ENCODE data around the gene KCNQ1.

KCNQ1 gene

DNA sequence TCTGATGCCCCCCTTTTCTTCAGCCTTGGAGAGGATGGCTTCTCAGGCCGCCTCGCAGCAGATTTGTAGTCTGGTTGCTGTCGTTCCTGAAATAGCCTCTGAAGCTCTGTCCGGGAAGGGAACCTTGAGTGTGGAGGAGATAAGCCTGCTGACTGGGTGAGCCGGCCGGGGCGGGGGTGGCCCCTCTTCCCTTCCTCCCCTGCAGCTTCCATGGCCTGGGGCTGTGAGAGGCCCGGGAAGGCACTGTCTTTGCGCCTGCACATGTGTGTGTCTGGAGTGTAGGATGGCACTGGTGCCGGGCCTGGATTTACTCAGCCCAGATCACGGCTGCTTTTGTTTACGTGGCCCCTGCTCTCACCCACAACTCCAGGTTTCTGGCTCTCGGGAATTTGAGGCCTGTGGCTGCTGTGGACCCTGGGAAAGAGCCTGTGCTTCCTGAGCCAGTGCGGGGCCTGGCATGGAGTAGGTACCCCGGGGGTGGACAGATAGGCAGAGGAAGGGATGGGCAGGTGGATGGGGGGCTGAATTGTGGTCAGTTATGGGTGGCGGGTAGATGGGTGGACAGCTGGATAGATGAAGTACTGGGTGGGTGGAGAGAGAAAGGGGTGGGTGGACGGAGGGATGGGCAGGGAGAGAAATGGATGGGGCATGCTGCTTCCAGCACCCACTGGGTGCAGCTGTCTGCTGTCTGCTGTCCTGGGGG, 16.6 kb downstream of the KCNQ1 start:
- no peak for FAIRE-seq

- no peak for FAIRE-seq
These were observed 17.2 kb downstream of the KCNQ1 start for GRCh38 chr11:2461956-2462542.

DNA sequence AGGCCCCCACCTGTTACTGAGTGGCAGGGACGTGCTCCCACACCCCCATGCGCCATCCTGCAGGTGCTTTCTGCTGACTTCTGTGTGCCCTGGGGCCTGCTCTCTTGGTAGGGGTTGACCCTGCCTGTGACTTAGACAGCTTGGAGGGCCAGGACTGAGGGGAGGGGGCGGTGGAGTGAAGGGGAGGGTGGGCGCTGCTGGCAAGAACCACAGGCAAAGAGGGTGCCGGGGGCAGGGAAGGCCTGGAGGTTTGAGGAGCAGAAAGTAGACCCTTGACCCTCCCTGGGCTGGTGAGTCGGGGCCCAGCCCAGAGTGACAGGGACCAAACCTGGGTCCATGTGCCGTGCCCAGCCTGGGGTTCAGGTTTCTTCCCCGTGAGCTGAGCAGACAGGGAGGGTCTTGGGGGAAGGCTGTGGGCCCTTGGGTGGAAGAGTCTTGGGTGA, 17.8 kb downstream of the KCNQ1 start:
- FAIRE-seq, result no peak

DNA sequence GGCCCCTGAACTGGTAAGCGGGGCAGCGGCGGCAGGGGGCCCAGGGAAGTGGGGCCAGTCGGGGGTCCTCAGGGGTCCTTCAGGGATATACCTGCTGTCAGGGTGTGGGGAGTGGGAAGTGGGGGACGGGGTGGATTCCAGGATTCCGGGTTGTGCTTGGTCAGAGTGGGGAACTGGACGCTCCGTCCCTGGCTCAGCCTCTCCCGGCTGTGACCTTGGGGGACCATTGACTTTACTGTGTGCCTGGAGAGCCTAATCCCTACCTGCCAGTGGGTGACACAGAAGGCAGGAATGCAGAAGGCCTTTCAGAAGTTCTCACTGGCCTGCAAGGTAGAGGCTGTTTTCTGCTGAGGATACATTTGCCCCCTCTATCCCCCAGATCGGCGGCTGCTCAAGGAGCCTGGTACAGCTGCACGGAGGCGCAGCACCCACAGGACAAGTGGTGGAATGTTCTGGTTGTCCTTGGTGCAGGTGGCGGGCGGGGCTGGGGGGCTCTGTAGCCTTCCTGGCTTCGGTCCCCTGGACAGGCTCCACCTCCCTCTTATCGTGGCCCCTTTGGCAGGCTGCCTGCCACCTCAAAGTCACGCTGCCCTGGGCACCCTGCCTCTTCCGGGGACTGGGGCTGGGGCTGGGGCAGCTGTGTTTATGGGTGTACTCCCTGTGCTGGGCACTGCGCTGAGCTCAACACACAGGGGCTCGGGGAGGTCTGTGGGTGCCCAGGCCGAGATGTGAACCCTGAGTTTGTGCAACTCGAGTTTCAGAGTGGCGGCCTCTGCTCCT, 18.4 kb downstream of the KCNQ1 start:
- no peak for FAIRE-seq

DNA sequence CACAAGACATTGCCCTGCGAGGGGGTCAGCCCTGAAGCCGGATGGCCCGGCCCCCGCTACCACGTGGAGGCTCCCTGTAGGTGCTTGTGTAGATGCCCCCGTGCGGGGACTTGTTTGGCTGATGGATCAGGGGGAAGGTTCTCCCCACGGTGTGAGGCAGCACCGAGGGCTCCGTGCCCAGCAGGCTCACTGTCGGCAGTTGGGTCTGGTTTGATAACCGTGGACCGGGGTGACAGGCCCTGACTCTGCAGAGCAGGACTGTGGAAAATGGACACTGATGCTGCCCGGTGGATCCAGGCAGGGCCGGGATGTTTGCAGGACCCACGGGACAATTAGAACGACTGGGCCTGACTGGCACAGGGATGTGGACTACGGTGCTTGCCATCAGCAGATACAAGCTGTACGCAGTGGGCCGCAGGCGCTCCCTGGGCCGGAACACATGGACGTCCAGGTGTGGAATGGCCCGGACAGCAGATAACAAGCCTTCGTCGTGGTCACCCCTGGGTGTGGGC, 19.0 kb downstream of the KCNQ1 start:
- no peak for FAIRE-seq

GRCh38 chr11:2464451-2465165, 19.8 kb downstream of the KCNQ1 start:
- no peak for FAIRE-seq

DNA sequence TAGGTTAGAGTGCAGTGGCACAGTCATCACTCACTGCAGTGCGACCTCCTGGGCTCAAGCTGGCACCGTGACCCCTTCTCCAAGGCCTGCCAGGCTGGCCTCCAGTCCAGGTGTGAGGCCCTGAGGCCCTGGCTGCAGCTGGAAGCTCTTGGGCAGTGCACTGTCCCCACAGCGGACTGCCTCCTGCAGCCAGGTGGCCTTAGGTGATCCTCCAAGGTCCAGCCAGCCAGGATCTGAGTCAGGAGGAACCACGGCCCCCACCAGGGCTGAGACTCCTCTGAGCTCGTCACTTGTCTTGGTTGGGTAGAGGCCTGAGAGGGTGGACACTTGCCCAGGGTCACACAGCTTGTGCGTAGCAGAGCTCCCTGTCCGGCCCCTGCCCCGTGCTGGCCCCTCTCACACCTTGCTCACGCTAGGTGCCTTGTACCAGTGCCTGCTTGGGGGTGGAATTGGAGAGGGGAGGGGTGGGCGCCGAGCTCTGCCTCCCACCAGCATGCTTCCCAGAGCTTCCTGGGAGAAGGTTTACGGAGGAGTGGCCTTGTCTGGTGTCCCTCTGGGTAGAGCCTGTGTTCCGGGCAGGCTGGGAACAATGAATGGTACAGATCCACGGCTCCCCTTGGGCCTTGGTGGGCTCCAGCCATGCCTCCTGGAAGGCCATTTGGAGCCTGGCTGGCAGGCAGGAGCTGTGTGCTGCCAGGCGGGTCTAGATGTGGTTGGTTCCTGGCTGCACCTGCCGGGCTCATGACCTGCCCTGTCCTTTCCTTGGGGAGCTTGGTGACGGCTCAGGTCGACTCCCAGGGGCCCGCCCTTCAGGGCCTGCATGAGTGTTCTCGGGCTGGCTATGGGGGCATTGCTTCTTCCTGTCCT, 20.6 kb downstream of the KCNQ1 start:
- FAIRE-seq, result no peak

GRCh38 chr11:2466069-2466801, 21.4 kb downstream of the KCNQ1 start:
- no peak for FAIRE-seq

GRCh38 chr11:2466869-2467694, 22.3 kb downstream of the KCNQ1 start:
- no peak for FAIRE-seq

GRCh38 chr11:2467695-2468055, 22.9 kb downstream of the KCNQ1 start:
- no peak for FAIRE-seq

- FAIRE-seq, result no peak
These were observed 23.8 kb downstream of the KCNQ1 start for GRCh38 chr11:2468363-2469235.

- FAIRE-seq, result no peak
These were observed 25.7 kb downstream of the KCNQ1 start for GRCh38 chr11:2470495-2470894.

DNA sequence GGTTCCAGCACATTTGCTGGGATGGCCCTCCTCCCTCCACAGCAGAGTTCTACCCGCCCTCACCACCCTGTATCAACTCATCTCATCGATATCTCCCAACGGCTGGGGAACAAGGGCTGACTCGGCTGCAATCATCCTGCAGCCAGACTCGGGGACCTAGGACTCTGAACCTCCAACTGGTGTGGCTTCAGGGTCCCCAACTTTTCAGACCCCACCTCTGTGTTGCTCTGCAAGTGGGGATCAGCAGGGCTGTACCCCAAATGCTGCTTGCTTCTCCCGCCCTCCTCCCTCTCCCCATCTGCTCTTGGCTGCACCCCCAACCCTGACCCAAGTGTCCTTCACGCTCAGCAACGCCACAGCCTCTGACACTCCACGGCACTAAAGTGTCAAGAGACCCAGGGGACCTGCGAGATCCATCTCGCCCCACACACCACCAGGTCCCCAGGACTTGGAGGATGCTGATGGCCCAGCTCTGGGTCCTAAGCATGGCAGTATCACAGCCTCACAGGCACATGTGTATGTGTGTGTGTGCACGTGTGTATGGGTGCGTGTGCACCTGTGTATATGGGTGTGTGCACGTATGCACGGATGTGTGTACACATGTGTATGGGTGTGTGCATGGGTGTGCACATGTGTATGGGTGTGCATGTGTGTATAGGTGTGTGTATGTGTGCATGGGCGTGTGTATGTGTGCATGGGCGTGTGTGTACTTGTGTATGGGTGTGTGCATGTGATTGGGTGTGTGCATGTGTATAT, 26.4 kb downstream of the KCNQ1 start:
- no peak for FAIRE-seq

DNA sequence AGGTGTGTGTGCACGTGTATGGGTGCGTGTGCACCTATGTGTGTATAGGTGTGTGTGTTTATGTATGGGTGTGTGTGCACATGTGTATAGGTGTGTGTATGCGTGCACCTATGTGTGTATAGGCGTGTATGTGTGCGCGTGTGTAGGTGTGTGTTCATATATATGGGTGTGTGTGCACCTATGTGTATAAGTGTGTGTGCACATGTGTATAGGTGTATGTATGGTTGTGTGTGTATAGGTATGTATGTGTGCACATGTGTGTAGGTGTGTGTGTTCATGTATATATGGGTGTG, 26.9 kb downstream of the KCNQ1 start:
- FAIRE-seq, result no peak

DNA sequence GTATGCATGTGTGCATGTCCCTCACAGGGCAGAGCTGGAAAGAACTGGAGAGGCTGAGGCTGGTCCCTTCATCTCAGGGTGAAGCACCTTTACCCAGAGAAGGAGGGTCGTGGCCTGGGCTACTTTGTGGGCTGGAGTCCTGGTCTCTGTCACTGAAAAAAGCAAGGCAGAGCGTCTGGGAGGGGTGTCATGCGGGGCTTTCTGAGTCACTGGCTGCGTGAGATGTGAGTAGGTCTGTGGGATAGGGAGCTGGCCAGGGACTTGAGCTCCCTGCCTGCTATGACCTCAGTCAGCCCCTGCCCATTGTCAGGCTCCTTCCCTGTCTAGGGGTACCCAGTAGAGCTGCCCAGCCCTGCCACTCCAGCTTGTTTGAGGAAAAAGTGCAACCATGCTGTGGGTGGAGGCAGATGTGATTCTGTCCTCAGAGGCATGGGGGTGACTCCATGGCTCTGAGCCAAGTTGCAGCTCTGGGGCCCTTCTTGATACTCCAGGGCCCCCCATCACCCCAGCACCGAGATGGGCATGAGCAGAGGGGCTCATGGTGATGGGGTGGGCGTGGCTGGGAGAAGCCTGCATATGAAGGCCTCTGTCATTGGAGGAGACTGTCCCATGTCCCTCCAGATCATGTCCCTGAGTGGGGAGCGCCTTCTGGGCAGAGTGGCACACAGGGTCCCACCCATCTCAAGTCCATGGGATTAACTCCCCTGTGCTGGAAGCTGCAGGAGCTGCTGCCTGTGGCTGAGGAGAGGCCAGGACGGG, 27.8 kb downstream of the KCNQ1 start:
- no peak for FAIRE-seq

- no peak for FAIRE-seq
These were observed 28.7 kb downstream of the KCNQ1 start for GRCh38 chr11:2473361-2474058.

DNA sequence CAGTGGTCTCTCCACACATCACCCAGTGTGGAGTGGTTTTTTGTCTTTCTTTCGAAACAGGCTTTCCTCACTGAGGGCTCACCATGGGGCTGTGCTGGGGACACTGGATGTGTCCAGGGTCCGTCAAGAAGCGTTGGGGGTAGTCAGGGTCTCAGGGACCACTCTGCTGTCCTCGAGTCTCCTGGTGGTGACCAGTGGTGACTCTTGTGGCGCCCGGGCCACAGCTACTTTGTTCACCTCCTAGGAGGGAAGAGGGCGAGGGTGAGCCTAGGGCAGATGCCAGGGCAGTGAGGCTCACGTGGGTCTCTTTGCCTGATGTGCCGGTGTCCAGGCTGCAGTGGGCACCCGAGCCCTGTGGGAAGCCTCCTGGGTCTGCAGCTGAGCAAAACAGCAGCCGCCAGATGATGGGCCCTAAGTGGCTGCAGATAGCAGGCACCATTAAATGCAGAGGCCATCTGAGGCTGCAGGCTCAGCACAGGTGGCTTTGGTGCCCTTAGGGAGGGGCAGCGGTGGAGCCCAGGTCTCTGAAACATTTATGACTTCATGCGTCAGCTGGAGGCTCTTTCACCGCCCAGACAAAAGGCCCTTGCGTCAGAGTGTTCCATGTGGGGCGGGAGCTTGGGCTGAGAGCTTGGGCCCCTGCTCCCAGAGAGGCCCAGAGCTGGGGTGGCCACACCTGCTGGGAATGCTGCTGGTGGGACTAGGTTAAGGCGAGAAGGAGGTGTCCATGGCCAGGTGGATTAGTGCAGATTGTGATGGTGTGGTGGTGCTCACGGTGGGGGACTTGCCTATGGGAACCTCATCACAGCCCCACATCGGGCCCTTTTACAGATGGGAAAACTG, 29.5 kb downstream of the KCNQ1 start:
- FAIRE-seq, result no peak

All from G401.6 (cell line).